H1 (cell line): ENCODE results near the gene WWC1. TPM values are rescaled to one million over a fixed set of nuclear protein-coding genes. Genes with fewer than 3 reads are reported as not detected.

Experiments
- EGR1 ChIP-seq: IDR thresholded peaks from 2 replicates; pipeline ENCODE4 v1.6.1; 2011; ENCODE audit warnings: low read depth, low read length, borderline replicate concordance
- EZH2 ChIP-seq: fragments of 200-600 bp; sonication (generic); IDR thresholded peaks from 2 replicates; pipeline ENCODE4 v1.7.1; 2012; ENCODE audit warnings: low read depth, mild to moderate bottlenecking, moderate library complexity, low read length, inconsistent platforms; ENCODE audit not compliant: severe bottlenecking
- GABPA ChIP-seq: IDR thresholded peaks from 2 replicates; pipeline ENCODE4 v1.6.1; 2011; ENCODE audit warnings: mild to moderate bottlenecking, low read length, moderate library complexity, borderline replicate concordance; ENCODE audit not compliant: insufficient read depth
- JUND ChIP-seq: IDR thresholded peaks from 2 replicates; pipeline ENCODE4 v1.6.1; 2011; ENCODE audit warnings: mild to moderate bottlenecking, improper control_type of control experiment, low read length
- KDM4A ChIP-seq: IDR thresholded peaks from one replicate; pipeline ENCODE4 v1.7.1; 2012; ENCODE audit warnings: low read depth, mild to moderate bottlenecking, moderate library complexity, low read length, inconsistent platforms; ENCODE audit not compliant: severe bottlenecking
- POU5F1 ChIP-seq: IDR thresholded peaks from 2 replicates; pipeline ENCODE4 v1.6.1; 2011; ENCODE audit warnings: low read depth, mild to moderate bottlenecking, low read length, moderate library complexity
- RAD21 ChIP-seq, 2 experiments: IDR thresholded peaks in 1 of 2; conservative IDR thresholded peaks in 1 of 2; 2 replicates each; pipeline ENCODE4 v1.6.1; 2011; ENCODE audit warnings: low read depth in 2 of 2, low read length in 2 of 2, improper control_type of control experiment in 1 of 2, inconsistent platforms in 1 of 2, mild to moderate bottlenecking in 1 of 2, moderate library complexity in 1 of 2
- SIX5 ChIP-seq: IDR thresholded peaks from 2 replicates; pipeline ENCODE4 v1.6.1; 2011; ENCODE audit warnings: mild to moderate bottlenecking, low read depth, low read length
- SRF ChIP-seq: IDR thresholded peaks from 2 replicates; pipeline ENCODE4 v1.6.1; 2011; ENCODE audit warnings: mild to moderate bottlenecking, low read depth, low read length, moderate library complexity
- TAF7 ChIP-seq: optimal IDR thresholded peaks from 2 replicates; pipeline ENCODE3; 2011; ENCODE audit warnings: low read depth, mild to moderate bottlenecking, inconsistent platforms, low read length, moderate library complexity, borderline replicate concordance
- polyA plus RNA-seq, 7 experiments: library from polyadenylated mRNA; depleted of rRNA in 3 of 7; stranded (reverse) in 5 of 7; unstranded in 2 of 7; fragments of >200 nt in 5 of 7; fragments of 200-250 nt in 2 of 7; gene quantifications; 1 replicate in 5 of 7; 2 replicates in 1 of 7; 4 replicates in 1 of 7; pipeline versions ENCODE4 v1.2.1 to v1.2.3, GENCODE V29; 2011 to 2013; ENCODE audit warnings: missing spikeins in 2 of 7, mixed read lengths in 2 of 7
- total RNA-seq: library from RNA; stranded (reverse); fragmentation: NEBNext Ultra II Directional; extraction: Animal tissue kit (Norgen Biotek cat#: 25700); gene quantifications from 2 replicates; pipeline ENCODE4 v1.2.1, GENCODE V29; 2021
- TF ChIP-seq, protein P1 (sequence below), 3 experiments: IDR thresholded peaks; 1 replicate in 2 of 3; 2 replicates in 1 of 3; pipeline versions ENCODE4 v1.5.1 to v1.6.1; 2011; ENCODE audit warnings: low read length in 3 of 3, mild to moderate bottlenecking in 3 of 3, inconsistent platforms in 2 of 3, low read depth in 1 of 3, moderate library complexity in 1 of 3; ENCODE audit not compliant: insufficient read depth in 1 of 3; ENCODE audit errors: control extremely low read depth in 1 of 3
- TF ChIP-seq, protein P2 (sequence below): IDR thresholded peaks from 2 replicates; pipeline ENCODE4 v1.6.1; 2012; ENCODE audit warnings: inconsistent platforms
- TF ChIP-seq, protein P3 (sequence below): IDR thresholded peaks from 2 replicates; pipeline ENCODE4 v1.6.1; 2011; ENCODE audit warnings: low read depth, mild to moderate bottlenecking, low read length; ENCODE audit not compliant: insufficient read depth
- TF ChIP-seq, protein P4 (sequence below): IDR thresholded peaks from 2 replicates; pipeline ENCODE4 v1.6.1; 2012; ENCODE audit warnings: low read length, inconsistent platforms

WWC1 gene
- total and polyA plus RNA-seq, 2 of the 8 experiments (the other 6 are each of a cell fraction or from before 2014, with no cell fraction given): 16.4 to 41.1 TPM

DNA sequence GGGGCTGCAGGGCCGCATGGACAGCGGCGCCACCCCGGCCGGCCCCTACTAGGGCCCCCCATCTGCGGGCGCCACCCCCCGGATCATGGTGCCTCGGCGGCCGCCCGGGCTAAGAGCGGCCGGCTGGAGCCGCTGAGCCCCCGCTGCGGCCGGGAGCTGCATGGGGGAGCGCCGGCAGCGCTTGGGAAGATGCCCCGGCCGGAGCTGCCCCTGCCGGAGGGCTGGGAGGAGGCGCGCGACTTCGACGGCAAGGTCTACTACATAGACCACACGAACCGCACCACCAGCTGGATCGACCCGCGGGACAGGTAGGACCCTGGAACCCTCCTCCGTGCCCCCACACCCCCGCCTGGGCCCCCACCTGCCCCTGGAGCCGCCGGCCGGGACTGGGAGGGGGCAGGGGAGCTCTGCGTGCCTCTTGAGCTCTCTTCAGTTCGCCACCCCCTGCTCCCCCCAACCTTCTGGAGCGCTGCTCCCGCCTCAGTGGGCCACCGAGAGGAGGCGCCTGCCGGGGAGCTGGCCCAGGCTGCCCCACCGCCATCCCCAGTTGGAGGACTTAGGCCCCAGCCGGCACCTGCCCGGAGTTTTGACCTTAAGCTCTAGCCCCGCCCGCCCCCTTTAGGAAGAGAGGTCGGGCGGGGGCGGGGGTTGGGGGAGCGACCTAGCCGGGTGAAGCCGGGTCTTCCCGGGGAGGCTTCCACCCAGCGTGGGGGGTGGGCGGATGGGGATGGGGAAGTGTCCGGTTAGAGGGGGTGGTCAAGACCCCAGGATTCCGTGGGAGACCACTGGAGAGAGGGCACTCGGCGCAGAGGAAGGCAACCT, 730 bp downstream of the WWC1 start (continued):
- TF ChIP-seq SIX5: no peak
- peak; percentile 73 for TF ChIP-seq KDM4A
- TF ChIP-seq GABPA: no peak
- no peak for TF ChIP-seq JUND
- TF ChIP-seq, protein P1, sequence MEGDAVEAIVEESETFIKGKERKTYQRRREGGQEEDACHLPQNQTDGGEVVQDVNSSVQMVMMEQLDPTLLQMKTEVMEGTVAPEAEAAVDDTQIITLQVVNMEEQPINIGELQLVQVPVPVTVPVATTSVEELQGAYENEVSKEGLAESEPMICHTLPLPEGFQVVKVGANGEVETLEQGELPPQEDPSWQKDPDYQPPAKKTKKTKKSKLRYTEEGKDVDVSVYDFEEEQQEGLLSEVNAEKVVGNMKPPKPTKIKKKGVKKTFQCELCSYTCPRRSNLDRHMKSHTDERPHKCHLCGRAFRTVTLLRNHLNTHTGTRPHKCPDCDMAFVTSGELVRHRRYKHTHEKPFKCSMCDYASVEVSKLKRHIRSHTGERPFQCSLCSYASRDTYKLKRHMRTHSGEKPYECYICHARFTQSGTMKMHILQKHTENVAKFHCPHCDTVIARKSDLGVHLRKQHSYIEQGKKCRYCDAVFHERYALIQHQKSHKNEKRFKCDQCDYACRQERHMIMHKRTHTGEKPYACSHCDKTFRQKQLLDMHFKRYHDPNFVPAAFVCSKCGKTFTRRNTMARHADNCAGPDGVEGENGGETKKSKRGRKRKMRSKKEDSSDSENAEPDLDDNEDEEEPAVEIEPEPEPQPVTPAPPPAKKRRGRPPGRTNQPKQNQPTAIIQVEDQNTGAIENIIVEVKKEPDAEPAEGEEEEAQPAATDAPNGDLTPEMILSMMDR (IDR thresholded peaks at IDR 0.05; ENCODE audit: control extremely low read depth in 1 of 3, insufficient read depth in 1 of 3, low read depth in 1 of 3, low read length in 3 of 3): peak; percentile 16 to 25 (median 24); a peak in 3 of 4 replicates
- TF ChIP-seq TAF7: no peak
- TF ChIP-seq RAD21 (IDR thresholded peaks at IDR 0.05 in 1 of 2, conservative IDR thresholded peaks at IDR 0.05 in 1 of 2; ENCODE audit: low read depth in 2 of 2, low read length in 2 of 2): peak; percentile 6 to 39; a peak in 3 of 4 replicates
- TF ChIP-seq, protein P2, sequence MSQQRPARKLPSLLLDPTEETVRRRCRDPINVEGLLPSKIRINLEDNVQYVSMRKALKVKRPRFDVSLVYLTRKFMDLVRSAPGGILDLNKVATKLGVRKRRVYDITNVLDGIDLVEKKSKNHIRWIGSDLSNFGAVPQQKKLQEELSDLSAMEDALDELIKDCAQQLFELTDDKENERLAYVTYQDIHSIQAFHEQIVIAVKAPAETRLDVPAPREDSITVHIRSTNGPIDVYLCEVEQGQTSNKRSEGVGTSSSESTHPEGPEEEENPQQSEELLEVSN: peak; percentile 42
- TF ChIP-seq, protein P3, sequence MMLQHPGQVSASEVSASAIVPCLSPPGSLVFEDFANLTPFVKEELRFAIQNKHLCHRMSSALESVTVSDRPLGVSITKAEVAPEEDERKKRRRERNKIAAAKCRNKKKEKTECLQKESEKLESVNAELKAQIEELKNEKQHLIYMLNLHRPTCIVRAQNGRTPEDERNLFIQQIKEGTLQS: no peak
- no peak for TF ChIP-seq SRF
- no peak; the same call in 1 of the 2 replicates for TF ChIP-seq EGR1
- no peak for TF ChIP-seq POU5F1
- TF ChIP-seq EZH2: no peak
- TF ChIP-seq, protein P4, sequence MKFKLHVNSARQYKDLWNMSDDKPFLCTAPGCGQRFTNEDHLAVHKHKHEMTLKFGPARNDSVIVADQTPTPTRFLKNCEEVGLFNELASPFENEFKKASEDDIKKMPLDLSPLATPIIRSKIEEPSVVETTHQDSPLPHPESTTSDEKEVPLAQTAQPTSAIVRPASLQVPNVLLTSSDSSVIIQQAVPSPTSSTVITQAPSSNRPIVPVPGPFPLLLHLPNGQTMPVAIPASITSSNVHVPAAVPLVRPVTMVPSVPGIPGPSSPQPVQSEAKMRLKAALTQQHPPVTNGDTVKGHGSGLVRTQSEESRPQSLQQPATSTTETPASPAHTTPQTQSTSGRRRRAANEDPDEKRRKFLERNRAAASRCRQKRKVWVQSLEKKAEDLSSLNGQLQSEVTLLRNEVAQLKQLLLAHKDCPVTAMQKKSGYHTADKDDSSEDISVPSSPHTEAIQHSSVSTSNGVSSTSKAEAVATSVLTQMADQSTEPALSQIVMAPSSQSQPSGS: no peak
